Upper lobe of left lung (tissue), 6 donors: ENCODE data around the gene SPOCK1. TPM values are rescaled to one million over a fixed set of nuclear protein-coding genes. Genes with fewer than 3 reads are reported as not detected.
A peak's percentile ranks its signal among the peaks of the same experiment; 100 is the strongest.

Source experiments
- ATAC-seq, 2 donors: fragments of 200-7000 bp; cut with Tn5 transposase; one replicate each; pipeline ENCODE4 v1.9.1; 2022; ENCODE audit warnings: mild to moderate bottlenecking in 2 of 2, moderate library complexity in 2 of 2; ENCODE audit not compliant: low FRiP score in 2 of 2
- DNase-seq, 2 donors: peaks; one replicate each; pipeline ENCODE4 v3.0.0-alpha.2; 2019 to 2020
- H3K27ac ChIP-seq, 4 donors: fragments of 200-600 bp; sonication (generic); one replicate each; pipeline ENCODE4 v1.5.1; 2016 to 2019
- H3K27me3 ChIP-seq, 4 donors: fragments of 200-600 bp; sonication (generic); one replicate each; pipeline ENCODE4 v1.5.1; 2017 to 2019
- H3K36me3 ChIP-seq, 4 donors: fragments of 200-600 bp; sonication (generic); one replicate each; pipeline ENCODE4 v1.5.1; 2016 to 2019
- H3K4me1 ChIP-seq, 4 donors: fragments of 200-600 bp; sonication (generic); one replicate each; pipeline ENCODE4 v1.5.1; 2018 to 2019
- H3K4me3 ChIP-seq, 4 donors: fragments of 200-600 bp; sonication (generic); one replicate each; pipeline ENCODE4 v1.5.1; 2017 to 2019; ENCODE audit warnings: mild to moderate bottlenecking in 2 of 4, moderate library complexity in 1 of 4
- H3K9me3 ChIP-seq, 4 donors: fragments of 200-600 bp; sonication (generic); one replicate each; pipeline ENCODE4 v1.5.1; 2018 to 2019
- CTCF ChIP-seq, 6 experiments: fragments of 450-650 bp in 4 of 6; fragments of 200-600 bp in 2 of 6; sonication (generic) in 2 of 6; IDR thresholded peaks; one replicate each; pipeline ENCODE4 v1.5.1; 2016 to 2019; ENCODE audit warnings: antibody characterized with exemption in 6 of 6
- EP300 ChIP-seq, 4 donors: sonication (generic); formaldehyde crosslinking; IDR thresholded peaks; one replicate each; pipeline ENCODE4 v1.5.1; 2017; ENCODE audit warnings: antibody characterized with exemption in 4 of 4, control low read depth in 2 of 4
- POLR2A ChIP-seq, 4 donors: fragments of 450-650 bp; IDR thresholded peaks; one replicate each; pipeline ENCODE4 v1.5.1; 2016 to 2017; ENCODE audit warnings: antibody characterized with exemption in 4 of 4, mild to moderate bottlenecking in 2 of 4
- POLR2AphosphoS5 ChIP-seq, 2 donors: sonication (generic); formaldehyde crosslinking; IDR thresholded peaks; one replicate each; pipeline ENCODE4 v1.5.1; 2017; ENCODE audit warnings: antibody characterized with exemption in 2 of 2
- WGBS, 2 donors: methylation state at CpG; one replicate each; pipeline ENCODE4 v1.1.5; 2017 to 2018; 5-methylcytosine and 5-hydroxymethylcytosine counted together
- total RNA-seq, 6 donors: library from RNA; depleted of rRNA in 4 of 6; stranded (reverse); fragments of >200 nt in 4 of 6; gene quantifications; one replicate each; pipeline versions ENCODE4 v1.1.0 to v1.2.1, GENCODE V29; 2016 to 2021
- donor health status: DM: no; HTN: no; CAD: no; lungs with moderate emphysema.
- donor health status: DM: no; HTN: yes; CAD: no; lungs with severe emphysema.

SPOCK1 gene
- total RNA-seq, 6 donors from 2014 or later, result 0.33 to 16.6 (median 2.0) TPM; not detected in 1

GRCh38 chr5:137036640-137037039 lies 462.5 kb downstream of the SPOCK1 start:
- DNase-seq, result no peak

GRCh38 chr5:137035480-137035878 lies 463.6 kb downstream of the SPOCK1 start:
- no peak overlapping the region for H3K4me3 ChIP-seq
- DNase-seq (no peak), ATAC-seq (peak in 1 of 2 donors; percentile 23)
- no peaks in the 10 kb centered on the region for H3K4me1 ChIP-seq
- TF ChIP-seq POLR2AphosphoS5 (IDR thresholded peaks at IDR 0.05) (no peak), EP300 (IDR thresholded peaks at IDR 0.05) (no peak), POLR2A (IDR thresholded peaks at IDR 0.05) (no peak), CTCF (IDR thresholded peaks at IDR 0.05) (no peak)
- WGBS, 2 donors, result 80 to 82% methylated on average over 1 of the region's 1 CpG
- no peaks in the 10 kb centered on the region for H3K36me3 ChIP-seq
- no peaks in the 10 kb centered on the region for H3K9me3 ChIP-seq
- H3K27me3 ChIP-seq, result no peaks in the 10 kb centered on the region
- H3K27ac ChIP-seq, result no peak overlapping the region

More at GRCh38 chr5:137036640-137037039, 462.5 kb downstream of the SPOCK1 start:
- Histone ChIP-seq H3K9me3 (no peaks in the 10 kb centered on the region), H3K27me3 (no peaks in the 10 kb centered on the region), H3K36me3 (no peaks in the 10 kb centered on the region), H3K4me1 (no peaks in the 10 kb centered on the region), H3K4me3 (no peak overlapping the region), H3K27ac (no peak overlapping the region)
- no peak for TF ChIP-seq POLR2A (IDR thresholded peaks at IDR 0.05)
- no peak for TF ChIP-seq POLR2AphosphoS5 (IDR thresholded peaks at IDR 0.05)
- TF ChIP-seq CTCF (IDR thresholded peaks at IDR 0.05), result no peak
- no peak for TF ChIP-seq EP300 (IDR thresholded peaks at IDR 0.05)
- ATAC-seq, result no peak
- WGBS, 2 donors, result 18 to 28% methylated on average over 6 to 7 of the region's 7 CpGs

GRCh38 chr5:137034764-137035479 lies 464.2 kb downstream of the SPOCK1 start:
- Histone ChIP-seq H3K9me3 (no peaks in the 10 kb centered on the region), H3K36me3 (no peaks in the 10 kb centered on the region), H3K27ac (no peak overlapping the region), H3K4me3 (no peak overlapping the region), H3K27me3 (no peaks in the 10 kb centered on the region), H3K4me1 (no peaks in the 10 kb centered on the region)
- ATAC-seq, result no peak
- 82 to 88% methylated on average over 10 of the region's 10 CpGs for WGBS, 2 donors
- TF ChIP-seq EP300 (IDR thresholded peaks at IDR 0.05) (no peak), CTCF (IDR thresholded peaks at IDR 0.05) (no peak)
- peak in 1 of 2 donors; percentile 23 for DNase-seq

- 85 to 91% methylated on average over 4 of the region's 4 CpGs for WGBS, 2 donors
- no peaks in the 10 kb centered on the region for H3K36me3 ChIP-seq
- H3K27ac ChIP-seq, result no peak overlapping the region
- ATAC-seq (no peak), DNase-seq (no peak)
- no peak overlapping the region for H3K4me3 ChIP-seq
- TF ChIP-seq POLR2AphosphoS5 (IDR thresholded peaks at IDR 0.05) (no peak), EP300 (IDR thresholded peaks at IDR 0.05) (no peak), POLR2A (IDR thresholded peaks at IDR 0.05) (no peak), CTCF (IDR thresholded peaks at IDR 0.05) (no peak)
- no peaks in the 10 kb centered on the region for H3K9me3 ChIP-seq
- no peaks in the 10 kb centered on the region for H3K4me1 ChIP-seq
- H3K27me3 ChIP-seq, result no peaks in the 10 kb centered on the region
Observed at GRCh38 chr5:137034213-137034612, 464.9 kb downstream of the SPOCK1 start.

GRCh38 chr5:137032929-137033328 lies 466.2 kb downstream of the SPOCK1 start:
- no peaks in the 10 kb centered on the region for H3K9me3 ChIP-seq
- 69 to 81% methylated on average over 8 of the region's 8 CpGs for WGBS, 2 donors
- DNase-seq (peak in 1 of 2 donors; percentile 47), ATAC-seq (no peak)
- no peaks in the 10 kb centered on the region for H3K27me3 ChIP-seq
- H3K4me3 ChIP-seq, result no peak overlapping the region
- H3K27ac ChIP-seq, result no peak overlapping the region
- H3K4me1 ChIP-seq, result no peaks in the 10 kb centered on the region
- TF ChIP-seq CTCF (IDR thresholded peaks at IDR 0.05) (no peak), POLR2A (IDR thresholded peaks at IDR 0.05) (no peak)
- H3K36me3 ChIP-seq, result no peaks in the 10 kb centered on the region
